ENCODE measurements around the gene GLT8D1.

Gene GLT8D1

DNA sequence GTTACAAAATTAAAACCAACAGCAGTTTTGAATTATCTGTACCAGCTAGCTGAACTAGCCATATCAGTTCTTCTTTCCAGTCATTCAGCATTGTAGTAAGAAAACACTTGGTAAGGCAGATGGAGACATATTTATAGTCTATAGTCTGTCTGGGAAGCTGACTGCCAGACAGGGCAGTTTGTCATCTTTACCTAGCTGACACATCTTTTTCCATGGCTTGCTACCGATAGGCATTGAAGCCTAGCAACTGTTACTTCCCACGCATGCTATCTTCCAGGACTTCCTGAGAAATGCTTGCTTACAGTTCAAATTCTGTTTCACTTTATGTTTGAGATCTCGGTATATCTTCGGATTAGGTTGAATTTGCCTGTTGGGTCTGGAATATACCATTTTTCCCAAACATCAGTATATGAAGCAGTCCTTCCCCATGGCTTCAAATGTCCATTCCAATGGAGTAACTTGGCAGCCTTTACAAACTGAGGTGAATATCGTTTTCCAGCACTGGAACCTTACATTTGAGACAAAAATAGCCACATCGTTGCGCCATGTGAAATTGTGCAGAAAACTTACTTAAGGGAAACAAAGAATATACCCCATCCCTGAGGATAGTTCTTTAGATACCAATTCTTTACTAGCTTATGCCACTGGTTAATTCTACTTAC is 10.9 kb downstream of the GLT8D1 start:
- no peaks in the 10 kb centered on the region for H3K27me3 ChIP-seq (ENCODE audit: control insufficient read depth, insufficient read depth, low read length)
- no peaks in the 10 kb centered on the region for H3K4me1 ChIP-seq (ENCODE audit: control insufficient read depth, insufficient read depth, low read length)
- no peaks in the 10 kb centered on the region for H3K9me3 ChIP-seq (ENCODE audit: control insufficient read depth, insufficient read depth, low read length)
- no CpG with 5 or more reads among the region's 7 CpGs for WGBS (ENCODE audit: insufficient coverage, insufficient read length)
- no peak for DNase-seq (ENCODE audit: low read depth, low spot score)
- H3K36me3 ChIP-seq (ENCODE audit: control insufficient read depth, insufficient read depth, low read length) = peaks cover 47% of the 10 kb centered on the region
- no peak overlapping the region for H3K4me3 ChIP-seq (ENCODE audit: low read length)
- H3K27ac ChIP-seq (ENCODE audit: low read length) = no peak overlapping the region

DNA sequence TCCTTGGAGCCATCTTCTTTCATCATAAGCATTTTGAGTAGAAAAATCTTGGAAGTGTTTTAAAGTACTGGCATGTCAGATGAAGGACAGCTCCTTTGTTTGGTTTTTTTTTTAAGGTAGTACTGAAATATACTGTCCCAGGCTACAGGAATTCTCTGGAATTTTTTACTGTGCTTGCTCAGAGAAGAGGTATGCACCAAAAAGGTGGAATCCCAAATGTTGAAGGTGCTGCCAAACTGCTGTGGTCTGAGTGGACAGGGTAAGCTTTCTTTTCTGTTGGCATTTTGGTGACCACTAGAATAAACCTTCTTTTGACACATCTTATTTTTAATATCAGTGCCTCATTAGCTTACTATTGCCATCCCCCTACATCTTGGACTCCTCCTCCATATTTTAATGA is 12.5 kb downstream of the GLT8D1 start:
- no peak for DNase-seq (ENCODE audit: low read depth, low spot score)
- Histone ChIP-seq H3K4me3 (ENCODE audit: low read length) (no peak overlapping the region), H3K9me3 (ENCODE audit: control insufficient read depth, insufficient read depth, low read length) (no peaks in the 10 kb centered on the region), H3K27me3 (ENCODE audit: control insufficient read depth, insufficient read depth, low read length) (no peaks in the 10 kb centered on the region), H3K4me1 (ENCODE audit: control insufficient read depth, insufficient read depth, low read length) (no peaks in the 10 kb centered on the region), H3K36me3 (ENCODE audit: control insufficient read depth, insufficient read depth, low read length) (peaks cover 63% of the 10 kb centered on the region), H3K27ac (ENCODE audit: low read length) (no peak overlapping the region)

DNA sequence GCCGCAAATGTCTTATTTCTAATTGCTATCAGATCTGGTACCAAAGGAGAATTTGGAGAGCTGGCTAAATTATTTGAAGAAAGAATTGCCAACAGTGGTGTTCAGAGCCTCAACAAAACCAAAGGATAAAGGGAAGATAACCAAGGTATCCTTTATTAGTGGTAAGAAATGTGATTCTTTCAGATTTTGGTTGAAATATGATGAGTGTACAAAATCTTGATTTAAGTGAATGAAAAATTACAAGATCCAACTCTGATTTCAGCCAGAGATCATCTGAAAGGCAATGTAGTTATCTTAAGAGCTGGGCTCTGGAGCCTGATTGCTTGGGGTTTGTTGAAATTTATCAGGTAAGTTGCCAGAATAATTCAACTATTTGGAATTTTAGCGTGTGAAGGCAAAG is 15.0 kb downstream of the GLT8D1 start:
- WGBS (ENCODE audit: insufficient coverage, insufficient read length) = no CpG with 5 or more reads among the region's 2 CpGs
- Histone ChIP-seq H3K27ac (ENCODE audit: low read length) (no peak overlapping the region), H3K4me1 (ENCODE audit: control insufficient read depth, insufficient read depth, low read length) (no peaks in the 10 kb centered on the region), H3K36me3 (ENCODE audit: control insufficient read depth, insufficient read depth, low read length) (peaks cover 62% of the 10 kb centered on the region), H3K27me3 (ENCODE audit: control insufficient read depth, insufficient read depth, low read length) (no peaks in the 10 kb centered on the region), H3K4me3 (ENCODE audit: low read length) (no peak overlapping the region), H3K9me3 (ENCODE audit: control insufficient read depth, insufficient read depth, low read length) (no peaks in the 10 kb centered on the region)
- DNase-seq (ENCODE audit: low read depth, low spot score) = no peak

DNA sequence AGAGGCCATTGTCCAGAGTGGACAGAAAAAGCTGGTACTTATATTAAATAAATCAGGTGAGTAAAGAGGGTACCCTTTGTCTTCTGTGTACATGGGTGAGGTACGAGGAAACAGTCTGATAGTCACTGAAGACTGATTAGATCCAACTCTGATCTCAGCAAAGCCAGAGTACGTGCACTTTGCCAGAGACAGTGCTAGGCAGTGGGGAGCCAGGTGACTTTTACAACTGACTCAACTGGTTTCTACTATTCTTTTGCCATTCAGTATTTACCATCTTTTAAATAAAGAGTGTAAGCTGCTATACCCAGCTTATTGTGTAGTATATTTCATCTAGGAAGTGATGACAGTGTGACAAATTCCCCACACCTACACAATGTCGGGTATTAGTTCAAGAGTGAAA is 16.4 kb downstream of the GLT8D1 start:
- no peak overlapping the region for H3K27ac ChIP-seq (ENCODE audit: low read length)
- H3K27me3 ChIP-seq (ENCODE audit: control insufficient read depth, insufficient read depth, low read length) = no peaks in the 10 kb centered on the region
- no peak overlapping the region for H3K4me3 ChIP-seq (ENCODE audit: low read length)
- no peak for DNase-seq (ENCODE audit: low read depth, low spot score)
- H3K4me1 ChIP-seq (ENCODE audit: control insufficient read depth, insufficient read depth, low read length) = no peaks in the 10 kb centered on the region
- no peaks in the 10 kb centered on the region for H3K9me3 ChIP-seq (ENCODE audit: control insufficient read depth, insufficient read depth, low read length)
- WGBS (ENCODE audit: insufficient coverage, insufficient read length) = no CpG with 5 or more reads among the region's 3 CpGs
- H3K36me3 ChIP-seq (ENCODE audit: control insufficient read depth, insufficient read depth, low read length) = peaks cover 51% of the 10 kb centered on the region

DNA sequence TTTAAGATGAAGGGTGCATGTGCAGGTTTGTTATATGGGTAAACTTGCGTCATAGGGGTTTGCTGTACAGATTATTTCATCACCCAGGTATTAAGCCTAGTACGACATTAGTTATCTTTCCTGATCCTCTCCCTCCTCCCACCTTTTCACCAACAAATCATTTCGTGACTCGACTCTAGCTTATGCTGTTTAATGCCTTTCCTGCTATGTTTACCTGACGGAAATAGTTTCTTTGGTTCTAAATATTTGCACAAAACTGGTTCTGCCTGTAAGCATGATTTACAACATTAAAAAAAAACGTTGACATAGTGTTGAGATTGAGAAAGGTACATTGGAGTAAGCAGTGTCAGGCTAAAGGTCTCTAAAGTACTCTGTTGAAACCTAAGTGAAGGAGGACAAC is 17.3 kb downstream of the GLT8D1 start:
- no CpG with 5 or more reads among the region's 6 CpGs for WGBS (ENCODE audit: insufficient coverage, insufficient read length)

DNA sequence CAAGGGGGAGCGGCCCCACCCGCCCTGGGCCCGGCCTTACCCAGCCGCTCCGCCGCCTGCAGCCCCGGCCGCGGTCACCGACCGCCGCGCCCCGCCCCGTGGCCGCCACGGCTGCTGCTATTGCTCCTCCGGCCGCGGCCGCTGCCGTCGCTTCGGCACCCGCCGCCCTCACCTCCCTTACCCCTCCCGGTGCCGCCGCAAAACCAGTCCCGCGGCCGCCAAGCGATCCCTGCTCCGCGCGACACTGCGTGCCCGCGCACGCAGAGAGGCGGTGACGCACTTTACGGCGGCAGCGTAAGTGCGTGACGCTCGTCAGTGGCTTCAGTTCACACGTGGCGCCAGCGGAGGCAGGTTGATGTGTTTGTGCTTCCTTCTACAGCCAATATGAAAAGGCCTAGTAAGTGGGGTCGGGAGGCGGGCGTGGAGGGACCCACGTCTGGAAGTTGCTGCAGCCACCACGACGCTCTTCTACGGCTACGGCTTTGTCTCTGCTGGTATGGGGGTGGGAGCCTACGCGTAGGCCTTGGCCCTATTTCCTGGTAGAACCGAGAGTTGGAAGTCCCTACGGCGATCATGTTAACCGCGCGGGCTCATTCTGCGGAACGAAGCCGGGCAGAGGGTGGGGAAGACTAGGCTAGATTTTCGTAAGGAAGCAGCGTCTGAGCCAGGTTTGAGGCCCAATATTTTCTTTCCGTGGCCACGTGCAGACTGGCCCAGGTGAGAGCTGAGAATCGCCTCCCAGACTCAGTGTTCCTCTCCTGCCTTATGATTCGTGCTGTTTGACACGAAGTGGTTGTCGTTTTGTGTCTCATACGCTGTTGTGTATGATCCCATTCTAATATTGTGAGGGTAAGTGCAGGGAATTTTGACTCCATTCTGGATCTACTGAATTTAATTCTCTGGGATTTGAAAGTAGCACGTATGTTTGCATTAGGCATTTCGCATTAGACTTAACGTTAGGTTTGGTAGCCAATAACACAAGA is 19.6 kb downstream of the GLT8D1 start, which contains the start of the genes GNL3 and PBRM1:
TSS of gene GNL3 (plus strand) at position 324 of the 983 bp plus-strand sequence. CDS start at position 385, 61 bp downstream.
TSS of gene PBRM1 (minus strand) at position 205 of the 983 bp plus-strand sequence.
- H3K36me3 ChIP-seq (ENCODE audit: control insufficient read depth, insufficient read depth, low read length) = peaks cover 35% of the 10 kb centered on the region; the same call in 1 of the 2 replicates
- no peaks in the 10 kb centered on the region for H3K4me1 ChIP-seq (ENCODE audit: control insufficient read depth, insufficient read depth, low read length)
- WGBS (ENCODE audit: insufficient coverage, insufficient read length) = no CpG with 5 or more reads among the region's 82 CpGs

More for the DNA sequence above, 17.3 kb downstream of the GLT8D1 start:
- no peaks in the 10 kb centered on the region for H3K9me3 ChIP-seq (ENCODE audit: control insufficient read depth, insufficient read depth, low read length)
- no peaks in the 10 kb centered on the region for H3K4me1 ChIP-seq (ENCODE audit: control insufficient read depth, insufficient read depth, low read length)
- H3K27me3 ChIP-seq (ENCODE audit: control insufficient read depth, insufficient read depth, low read length) = no peaks in the 10 kb centered on the region
- DNase-seq (ENCODE audit: low read depth, low spot score) = no peak
- H3K36me3 ChIP-seq (ENCODE audit: control insufficient read depth, insufficient read depth, low read length) = peaks cover 46% of the 10 kb centered on the region
- H3K4me3 ChIP-seq (ENCODE audit: low read length) = no peak overlapping the region
- no peak overlapping the region for H3K27ac ChIP-seq (ENCODE audit: low read length)

DNA sequence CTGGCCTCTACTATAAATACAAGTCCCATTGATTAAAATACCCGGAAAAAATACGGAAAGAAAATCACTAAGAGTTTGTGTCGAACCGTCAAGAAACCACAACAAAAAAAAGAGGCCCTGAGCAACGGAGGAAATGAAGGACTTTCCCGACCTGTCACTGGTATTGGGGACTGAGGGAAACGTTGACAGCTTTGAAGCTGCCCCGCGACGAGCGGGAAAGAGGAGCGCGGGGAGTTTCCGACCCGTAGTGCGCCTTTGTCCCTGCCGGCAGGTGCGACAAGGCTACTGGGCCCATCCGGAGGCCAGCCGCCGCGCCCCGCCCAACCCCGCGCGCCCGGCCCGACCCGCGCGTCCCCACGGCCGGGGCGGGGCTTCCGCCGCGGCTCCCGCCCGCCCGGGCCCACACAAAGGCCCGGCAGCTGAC is 20.3 kb downstream of the GLT8D1 start:
- WGBS (ENCODE audit: insufficient coverage, insufficient read length) = no CpG with 5 or more reads among the region's 41 CpGs
- Histone ChIP-seq H3K9me3 (ENCODE audit: control insufficient read depth, insufficient read depth, low read length) (no peaks in the 10 kb centered on the region), H3K4me3 (ENCODE audit: low read length) (peak overlapping the region; percentile 95; the same call in 1 of the 2 replicates), H3K4me1 (ENCODE audit: control insufficient read depth, insufficient read depth, low read length) (no peaks in the 10 kb centered on the region), H3K27me3 (ENCODE audit: control insufficient read depth, insufficient read depth, low read length) (no peaks in the 10 kb centered on the region), H3K27ac (ENCODE audit: low read length) (no peak overlapping the region), H3K36me3 (ENCODE audit: control insufficient read depth, insufficient read depth, low read length) (peaks cover 28% of the 10 kb centered on the region; the same call in 1 of the 2 replicates)
- DNase-seq (ENCODE audit: low read depth, low spot score) = peak; percentile 25

More for the DNA sequence above, 19.6 kb downstream of the GLT8D1 start, which contains the start of the genes GNL3 and PBRM1:
- H3K4me3 ChIP-seq (ENCODE audit: low read length) = peak within 1 kb of the TSS; percentile 95
- no peak within 1 kb of the TSS for H3K27ac ChIP-seq (ENCODE audit: low read length)
- H3K9me3 ChIP-seq (ENCODE audit: control insufficient read depth, insufficient read depth, low read length) = no peaks in the 10 kb centered on the region
- DNase-seq (ENCODE audit: low read depth, low spot score) = peak; percentile 82
- H3K27me3 ChIP-seq (ENCODE audit: control insufficient read depth, insufficient read depth, low read length) = no peaks in the 10 kb centered on the region

DNA sequence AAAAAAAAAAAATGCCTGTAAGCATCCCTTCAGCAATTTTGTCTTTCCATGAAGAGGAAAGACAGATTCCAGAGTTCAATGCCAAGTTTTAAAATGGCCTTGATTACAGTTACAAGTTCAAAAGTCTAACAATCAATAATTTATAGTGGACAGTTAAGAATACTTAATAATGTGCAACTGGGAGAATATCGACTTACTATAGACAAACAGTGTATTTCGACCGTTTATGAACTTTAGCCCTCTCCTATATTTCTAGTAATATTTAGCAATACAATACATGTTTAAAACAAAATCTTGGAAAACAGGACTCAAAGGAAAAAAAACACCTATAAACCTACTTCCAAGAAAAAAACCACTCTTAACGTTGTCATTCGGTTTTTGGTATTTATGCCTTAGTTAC is 21.4 kb downstream of the GLT8D1 start:
- no peaks in the 10 kb centered on the region for H3K4me1 ChIP-seq (ENCODE audit: control insufficient read depth, insufficient read depth, low read length)
- H3K27me3 ChIP-seq (ENCODE audit: control insufficient read depth, insufficient read depth, low read length) = no peaks in the 10 kb centered on the region
- H3K27ac ChIP-seq (ENCODE audit: low read length) = no peak overlapping the region
- H3K9me3 ChIP-seq (ENCODE audit: control insufficient read depth, insufficient read depth, low read length) = no peaks in the 10 kb centered on the region
- peaks cover 21% of the 10 kb centered on the region; the same call in 1 of the 2 replicates for H3K36me3 ChIP-seq (ENCODE audit: control insufficient read depth, insufficient read depth, low read length)
- DNase-seq (ENCODE audit: low read depth, low spot score) = no peak
- H3K4me3 ChIP-seq (ENCODE audit: low read length) = no peak overlapping the region
- no CpG with 5 or more reads among the region's 5 CpGs for WGBS (ENCODE audit: insufficient coverage, insufficient read length)

DNA sequence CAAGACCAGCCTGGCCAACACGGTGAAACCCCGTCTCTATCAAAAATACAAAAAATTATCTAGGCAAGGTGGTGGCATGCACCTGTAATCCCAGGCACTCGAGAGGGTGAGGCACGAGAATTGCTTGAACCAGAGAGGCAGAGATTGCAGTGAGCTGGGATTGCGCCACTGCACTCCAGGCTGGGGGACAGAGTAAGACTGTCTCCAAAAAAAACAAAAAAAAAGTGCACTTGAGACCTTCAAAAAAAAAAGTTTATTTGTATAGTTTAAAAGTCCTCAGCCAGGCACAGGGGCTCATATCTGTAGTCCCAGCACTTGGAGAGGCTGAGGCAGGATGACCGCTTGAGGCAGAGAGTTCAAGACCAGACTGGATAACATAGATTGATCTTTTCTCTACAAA is 22.0 kb downstream of the GLT8D1 start:
- no peak for DNase-seq (ENCODE audit: low read depth, low spot score)
- Histone ChIP-seq H3K4me3 (ENCODE audit: low read length) (no peak overlapping the region), H3K4me1 (ENCODE audit: control insufficient read depth, insufficient read depth, low read length) (no peaks in the 10 kb centered on the region), H3K9me3 (ENCODE audit: control insufficient read depth, insufficient read depth, low read length) (no peaks in the 10 kb centered on the region), H3K27ac (ENCODE audit: low read length) (no peak overlapping the region), H3K27me3 (ENCODE audit: control insufficient read depth, insufficient read depth, low read length) (no peaks in the 10 kb centered on the region), H3K36me3 (ENCODE audit: control insufficient read depth, insufficient read depth, low read length) (peaks cover 16% of the 10 kb centered on the region; the same call in 1 of the 2 replicates)
- WGBS (ENCODE audit: insufficient coverage, insufficient read length) = no CpG with 5 or more reads among the region's 6 CpGs

DNA sequence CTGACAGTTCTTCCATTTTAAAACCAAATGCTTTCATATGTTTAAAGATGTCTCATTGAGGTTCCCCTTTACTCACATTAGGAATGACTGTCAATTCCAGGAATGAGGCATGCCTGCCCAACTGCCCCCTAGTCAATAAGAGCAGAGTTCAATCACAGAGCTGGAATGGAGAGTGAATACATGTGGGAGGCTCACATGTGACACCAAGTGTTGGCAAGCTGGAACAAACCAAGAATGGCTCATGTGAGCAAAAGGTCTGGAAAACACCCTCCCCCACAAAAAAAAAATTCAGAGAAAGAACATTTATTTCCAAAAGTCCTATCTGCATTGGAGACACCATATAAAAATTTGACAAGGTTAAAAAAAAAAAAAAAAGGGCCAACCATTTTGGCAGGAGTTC is 23.6 kb downstream of the GLT8D1 start:
- no peak for DNase-seq (ENCODE audit: low read depth, low spot score)
- no peak overlapping the region for H3K27ac ChIP-seq (ENCODE audit: low read length)
- no peak overlapping the region for H3K4me3 ChIP-seq (ENCODE audit: low read length)
- no peaks in the 10 kb centered on the region for H3K9me3 ChIP-seq (ENCODE audit: control insufficient read depth, insufficient read depth, low read length)
- H3K4me1 ChIP-seq (ENCODE audit: control insufficient read depth, insufficient read depth, low read length) = no peaks in the 10 kb centered on the region
- no peaks in the 10 kb centered on the region for H3K27me3 ChIP-seq (ENCODE audit: control insufficient read depth, insufficient read depth, low read length)
- no peaks in the 10 kb centered on the region; the same call in 1 of the 2 replicates for H3K36me3 ChIP-seq (ENCODE audit: control insufficient read depth, insufficient read depth, low read length)
